MG63 (cell line): ENCODE results near the gene HCAR3. TPM values are rescaled to one million over a fixed set of nuclear protein-coding genes. Genes with fewer than 3 reads are reported as not detected.
"Not testable (repeated sequence)": the region's sequence is repeated elsewhere in the genome, so short reads cannot be mapped to it uniquely, and the experiment has no call there.

Source experiments
- DNase-seq: peaks from one replicate; pipeline ENCODE4 v3.0.0-alpha.2; 2020
- H3K27me3 ChIP-seq: fragments of 250-450 bp; sonication (Bioruptor Pico); 2 replicates; pipeline ENCODE4 v1.5.1; 2020; ENCODE audit warnings: mild to moderate bottlenecking, moderate library complexity
- H3K36me3 ChIP-seq: fragments of 250-450 bp; sonication (Bioruptor Pico); 2 replicates; pipeline ENCODE4 v1.5.1; 2020; ENCODE audit warnings: mild to moderate bottlenecking, moderate library complexity
- H3K4me3 ChIP-seq: fragments of 250-450 bp; sonication (Bioruptor Pico); 2 replicates; pipeline ENCODE4 v1.5.1; 2020; ENCODE audit warnings: mild to moderate bottlenecking, moderate library complexity
- H3K9me3 ChIP-seq: fragments of 250-450 bp; sonication (Bioruptor Pico); 2 replicates; pipeline ENCODE4 v1.5.1; 2020; ENCODE audit warnings: mild to moderate bottlenecking, moderate library complexity
- total RNA-seq: library from RNA; depleted of rRNA; stranded (reverse); fragments of >200 nt; shearing (Covaris generic); gene quantifications from 2 replicates; pipeline ENCODE4 v1.2.3, GENCODE V29; 2014; ENCODE audit warnings: low replicate concordance; rRNA removed

HCAR3 gene
- total RNA-seq, 1 experiment from 2014 or later = not detected

DNA sequence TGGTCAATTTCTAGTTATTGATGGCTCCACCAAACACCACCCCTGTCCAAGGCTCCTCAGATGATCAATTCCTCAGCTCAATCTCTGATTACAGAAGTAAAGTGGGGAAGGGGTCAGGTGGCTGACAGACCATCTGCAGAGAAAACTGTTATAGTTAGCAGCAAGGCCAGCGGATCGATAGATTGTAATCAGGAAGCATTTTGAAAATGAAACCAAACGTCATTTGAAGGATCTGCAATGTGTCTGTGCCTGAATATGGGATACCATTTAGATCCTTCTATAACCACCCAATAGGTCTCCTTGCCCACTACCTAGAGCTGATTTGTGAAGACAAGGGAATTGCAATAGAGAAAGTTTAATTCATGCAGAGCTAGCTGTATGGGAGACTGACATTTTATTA is 25.0 kb downstream of the HCAR3 start:
- no peaks in the 10 kb centered on the region for H3K36me3 ChIP-seq
- no peaks in the 10 kb centered on the region for H3K27me3 ChIP-seq
- no peak for DNase-seq
- H3K4me3 ChIP-seq = no peak overlapping the region
- no peaks in the 10 kb centered on the region for H3K9me3 ChIP-seq

DNA sequence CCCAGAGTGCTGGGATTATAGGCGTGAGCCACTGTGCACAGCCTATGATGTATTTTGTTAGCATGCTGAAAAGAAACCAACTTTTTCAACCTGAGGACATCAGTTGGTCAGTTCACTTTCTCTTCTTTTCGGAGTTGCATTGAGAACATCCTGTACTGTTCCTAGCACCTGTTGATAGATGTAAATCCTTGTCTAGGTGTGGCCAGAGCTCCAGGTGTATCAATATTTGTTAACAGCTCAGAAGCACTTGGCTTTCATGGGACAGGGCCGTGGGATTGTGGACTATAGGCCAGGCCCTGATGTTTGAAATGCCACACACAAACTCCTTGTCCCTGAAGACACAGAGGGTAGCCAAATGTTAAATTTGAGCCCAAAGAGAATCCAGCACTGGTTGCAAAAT is 28.3 kb downstream of the HCAR3 start:
- DNase-seq = no peak
- Histone ChIP-seq H3K9me3 (no peaks in the 10 kb centered on the region), H3K27me3 (no peaks in the 10 kb centered on the region), H3K36me3 (no peaks in the 10 kb centered on the region), H3K4me3 (no peak overlapping the region)

DNA sequence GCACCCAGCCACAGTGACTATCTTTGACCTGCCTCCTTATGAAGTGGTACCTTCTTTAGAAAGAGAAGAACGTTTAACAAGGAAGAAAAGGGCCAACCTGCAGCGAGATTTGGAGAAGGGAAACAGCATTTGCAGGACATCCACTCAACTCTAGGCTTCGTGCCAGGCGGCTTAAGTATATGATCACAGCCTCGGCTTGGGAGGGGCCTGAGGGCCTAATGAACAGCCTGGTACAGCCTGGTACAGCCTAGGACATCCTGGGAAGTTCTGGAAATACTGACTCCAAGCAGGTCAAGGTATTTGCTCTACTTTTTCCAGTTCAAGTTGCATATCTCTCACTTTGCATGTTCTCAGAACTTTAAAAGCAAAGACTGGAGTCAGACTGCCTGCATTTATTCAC is 29.5 kb downstream of the HCAR3 start:
- no peaks in the 10 kb centered on the region for H3K36me3 ChIP-seq
- no peaks in the 10 kb centered on the region for H3K27me3 ChIP-seq
- peak; percentile 61 for DNase-seq
- no peak overlapping the region for H3K4me3 ChIP-seq
- H3K9me3 ChIP-seq = no peaks in the 10 kb centered on the region

DNA sequence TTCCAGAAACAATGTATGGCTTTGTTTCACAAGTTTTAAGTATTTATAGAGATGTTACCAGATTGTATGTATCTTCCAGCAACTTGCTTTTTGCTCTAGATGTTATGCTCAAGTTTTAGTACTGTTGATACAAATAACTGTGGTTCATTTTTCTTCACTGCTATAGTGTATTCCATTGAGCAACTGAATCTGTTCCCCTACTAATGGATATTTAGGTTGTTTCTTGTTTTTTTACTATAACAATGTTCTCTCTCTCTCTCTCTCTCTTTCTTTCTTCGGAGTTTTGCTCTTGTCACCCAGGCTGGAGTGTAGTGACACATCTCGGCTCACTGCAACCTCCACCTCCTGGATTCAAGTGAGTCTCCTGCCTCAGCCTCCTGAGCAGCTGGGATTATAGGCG is 30.1 kb downstream of the HCAR3 start:
- no peaks in the 10 kb centered on the region for H3K36me3 ChIP-seq

DNA sequence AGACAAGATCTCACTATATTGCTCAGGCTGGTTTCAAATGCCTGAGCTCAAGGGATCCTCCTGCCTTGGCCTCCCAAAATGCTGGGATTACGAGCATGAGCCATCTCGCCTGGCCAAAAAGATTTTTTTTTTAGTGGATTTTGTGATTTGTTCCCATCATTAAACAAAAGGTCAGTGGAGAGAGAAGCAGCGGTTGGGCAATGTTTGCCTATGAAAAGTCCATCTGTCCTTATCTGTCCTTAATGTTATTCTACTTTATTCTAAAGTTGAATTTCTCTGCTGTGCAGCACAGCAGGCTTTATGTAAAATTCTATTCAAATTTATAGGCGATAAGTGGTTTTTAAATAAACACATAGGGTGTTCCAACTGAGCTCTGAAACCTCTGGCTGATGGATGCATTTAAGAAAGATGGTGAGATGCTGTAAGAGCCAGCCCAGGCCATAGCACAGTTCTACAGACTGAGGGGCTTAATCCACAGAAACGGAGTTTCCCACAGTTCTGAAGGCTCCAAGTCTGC is 32.3 kb downstream of the HCAR3 start:
- Histone ChIP-seq H3K36me3 (no peaks in the 10 kb centered on the region), H3K9me3 (no peaks in the 10 kb centered on the region), H3K4me3 (no peak overlapping the region), H3K27me3 (no peaks in the 10 kb centered on the region)
- no peak for DNase-seq

More for the DNA sequence above, 30.1 kb downstream of the HCAR3 start:
- Histone ChIP-seq H3K27me3 (no peaks in the 10 kb centered on the region), H3K9me3 (no peaks in the 10 kb centered on the region), H3K4me3 (no peak overlapping the region)
- DNase-seq = no peak

DNA sequence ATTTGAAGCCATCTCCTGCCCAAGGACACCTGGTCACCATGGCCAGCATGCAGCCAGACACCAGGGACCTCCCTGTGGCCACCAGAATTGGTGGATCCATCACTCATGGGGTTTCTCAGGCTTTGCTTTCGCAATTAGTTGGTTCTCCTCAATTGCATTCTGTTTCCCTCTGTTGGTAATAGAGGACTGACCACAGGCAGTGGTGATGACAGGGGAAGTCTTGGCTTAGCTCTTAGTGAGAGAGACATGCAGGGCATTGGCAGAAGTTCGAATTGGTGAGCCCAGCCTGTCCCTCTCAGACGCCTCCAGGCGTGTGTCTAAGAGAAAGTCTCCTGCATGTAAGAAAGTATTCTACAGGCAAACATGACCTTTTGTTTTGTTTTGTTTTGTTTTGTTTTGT is 34.8 kb downstream of the HCAR3 start:
- no peak overlapping the region for H3K4me3 ChIP-seq
- no peak for DNase-seq
- H3K27me3 ChIP-seq = no peaks in the 10 kb centered on the region
- no peaks in the 10 kb centered on the region for H3K9me3 ChIP-seq
- no peaks in the 10 kb centered on the region for H3K36me3 ChIP-seq

DNA sequence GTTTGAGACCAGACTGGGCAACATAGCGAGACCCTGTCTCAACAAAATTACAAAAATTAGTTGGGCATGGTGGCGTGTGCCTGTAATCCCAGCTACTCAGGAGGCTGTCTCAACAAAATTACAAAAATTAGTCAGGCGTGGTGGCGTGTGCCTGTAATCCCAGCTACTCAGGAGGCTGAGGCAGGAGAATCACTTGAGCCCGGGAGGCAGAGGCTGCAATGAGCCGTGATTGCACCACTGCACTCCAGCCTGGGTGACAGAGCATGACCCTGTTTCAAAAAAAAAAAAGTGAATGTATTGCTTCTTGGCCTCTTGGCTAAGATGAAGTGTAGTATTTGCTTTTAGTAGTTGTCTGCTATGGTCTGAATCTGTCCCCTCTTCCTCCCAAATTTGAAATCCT is 35.6 kb downstream of the HCAR3 start:
- H3K27me3 ChIP-seq, DNase-seq, H3K36me3 ChIP-seq, H3K9me3 ChIP-seq, H3K4me3 ChIP-seq: not testable (repeated sequence)

DNA sequence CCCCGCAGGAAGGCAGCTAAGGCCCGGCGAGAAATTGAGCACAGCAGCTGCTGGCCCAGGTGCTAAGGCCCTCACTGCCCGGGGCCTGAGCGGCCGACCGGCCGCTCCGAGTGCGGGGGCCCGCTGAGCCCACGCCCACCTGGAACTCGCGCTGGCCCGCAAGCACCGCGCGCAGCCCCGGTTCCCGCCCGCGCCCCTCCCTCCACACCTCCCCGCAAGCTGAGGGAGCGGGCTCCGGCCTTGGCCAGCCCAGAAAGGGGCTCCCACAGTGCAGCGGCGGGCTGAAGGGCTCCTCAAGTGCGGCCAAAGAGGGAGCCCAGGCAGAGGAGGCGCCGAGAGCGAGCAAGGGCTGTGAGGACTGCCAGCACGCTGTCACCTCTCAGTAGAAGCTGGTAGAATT is 39.8 kb downstream of the HCAR3 start:
- not testable (repeated sequence) for H3K9me3 ChIP-seq, H3K27me3 ChIP-seq, DNase-seq, H3K4me3 ChIP-seq, H3K36me3 ChIP-seq

DNA sequence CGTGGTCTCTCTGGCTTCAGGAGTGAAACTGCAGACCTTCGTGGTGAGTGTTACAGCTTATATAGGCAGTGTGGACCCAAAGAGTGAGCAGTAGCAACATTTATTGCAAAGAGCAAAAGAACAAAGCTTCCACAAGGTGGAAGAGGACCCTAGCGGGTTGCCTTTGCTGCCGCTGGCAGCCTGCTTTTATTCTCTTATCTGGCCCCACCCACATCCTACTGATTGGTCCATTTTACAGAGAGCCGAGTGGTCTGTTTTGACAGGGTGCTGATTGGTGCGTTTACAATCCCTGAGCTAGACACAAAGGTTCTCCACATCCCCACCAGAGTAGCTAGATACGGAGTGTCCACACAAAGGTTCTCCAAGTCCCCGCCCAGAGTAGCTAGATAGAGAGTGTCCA is 40.6 kb downstream of the HCAR3 start:
- H3K36me3 ChIP-seq, DNase-seq, H3K9me3 ChIP-seq, H3K4me3 ChIP-seq, H3K27me3 ChIP-seq: not testable (repeated sequence)

DNA sequence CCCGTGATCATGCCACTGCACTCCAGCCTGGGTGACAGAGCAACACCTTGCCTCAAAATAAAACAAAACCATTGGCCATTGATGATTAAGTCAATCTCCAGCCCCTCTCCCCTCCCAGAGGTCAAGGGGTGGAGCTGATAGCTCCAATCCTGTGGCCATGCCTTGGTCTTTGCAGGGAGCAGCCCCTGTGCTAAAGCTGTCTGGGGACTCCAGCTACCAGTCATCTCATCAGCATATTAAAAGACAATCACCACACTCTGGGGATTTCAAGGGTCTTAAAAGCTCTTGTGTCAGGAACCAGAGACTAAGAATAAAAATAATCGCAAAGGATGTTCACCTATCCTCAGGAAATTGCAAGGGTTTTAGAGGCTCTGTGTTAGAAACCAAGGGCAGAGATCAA is 44.1 kb downstream of the HCAR3 start:
- H3K36me3 ChIP-seq = no peaks in the 10 kb centered on the region

DNA sequence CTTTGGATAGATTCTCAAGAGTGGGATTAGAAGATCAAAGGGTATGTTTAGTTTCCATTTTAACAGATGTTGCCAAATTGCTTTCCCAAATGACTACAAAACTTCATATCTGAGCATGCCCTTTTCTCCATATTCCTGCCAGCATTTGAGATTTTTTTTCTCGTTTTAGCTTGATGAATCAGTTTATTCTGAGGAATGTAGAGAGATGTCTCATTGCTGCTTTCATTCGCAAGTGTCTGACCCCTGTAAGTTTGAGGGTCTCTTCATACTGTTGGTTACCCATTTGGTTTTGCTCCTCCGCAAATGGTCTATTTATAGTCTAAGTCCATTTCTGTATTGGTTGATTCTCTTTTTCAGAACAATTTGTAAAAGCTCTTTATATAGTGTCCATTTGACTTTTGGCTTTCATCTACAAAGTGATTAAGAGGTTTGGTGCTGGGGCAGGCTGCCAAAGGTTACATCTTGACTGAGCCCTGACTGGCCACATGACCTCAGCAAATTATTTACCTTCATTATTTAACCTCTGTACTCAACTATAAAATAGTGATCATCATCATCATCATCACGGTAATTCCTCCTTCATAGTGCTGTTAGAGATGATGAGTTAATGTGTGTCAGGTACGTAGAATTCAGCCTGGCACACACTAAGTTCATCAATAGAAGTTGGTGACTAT is 47.1 kb downstream of the HCAR3 start:
- H3K27me3 ChIP-seq = no peaks in the 10 kb centered on the region
- no peak overlapping the region for H3K4me3 ChIP-seq
- H3K9me3 ChIP-seq = no peaks in the 10 kb centered on the region
- no peaks in the 10 kb centered on the region for H3K36me3 ChIP-seq
- peak; percentile 77 for DNase-seq

More for the DNA sequence above, 44.1 kb downstream of the HCAR3 start:
- Histone ChIP-seq H3K27me3 (no peaks in the 10 kb centered on the region), H3K9me3 (no peaks in the 10 kb centered on the region), H3K4me3 (no peak overlapping the region)
- no peak for DNase-seq

DNA sequence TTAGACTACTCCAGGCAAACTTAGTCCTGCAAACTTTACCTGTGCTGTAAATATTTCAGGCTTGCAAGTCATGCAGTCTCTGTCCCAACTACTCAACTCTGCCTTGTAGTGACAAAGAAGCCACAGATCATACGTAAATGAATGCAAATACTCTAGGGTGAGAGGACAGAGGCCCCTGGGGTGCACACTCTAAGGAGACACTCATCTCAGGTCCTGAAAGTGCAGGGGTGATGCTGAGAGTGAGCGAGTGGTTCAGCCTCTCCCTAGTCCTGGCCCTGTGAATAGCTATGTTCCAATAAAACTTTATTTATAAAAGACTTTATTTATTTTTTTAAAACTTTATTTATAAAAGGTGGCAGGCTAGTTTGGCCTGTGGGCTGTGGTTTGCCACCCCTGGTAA is 48.3 kb downstream of the HCAR3 start:
- H3K27me3 ChIP-seq = no peaks in the 10 kb centered on the region
- H3K9me3 ChIP-seq = no peaks in the 10 kb centered on the region
- H3K4me3 ChIP-seq = no peak overlapping the region
- no peak for DNase-seq
- no peaks in the 10 kb centered on the region for H3K36me3 ChIP-seq

DNA sequence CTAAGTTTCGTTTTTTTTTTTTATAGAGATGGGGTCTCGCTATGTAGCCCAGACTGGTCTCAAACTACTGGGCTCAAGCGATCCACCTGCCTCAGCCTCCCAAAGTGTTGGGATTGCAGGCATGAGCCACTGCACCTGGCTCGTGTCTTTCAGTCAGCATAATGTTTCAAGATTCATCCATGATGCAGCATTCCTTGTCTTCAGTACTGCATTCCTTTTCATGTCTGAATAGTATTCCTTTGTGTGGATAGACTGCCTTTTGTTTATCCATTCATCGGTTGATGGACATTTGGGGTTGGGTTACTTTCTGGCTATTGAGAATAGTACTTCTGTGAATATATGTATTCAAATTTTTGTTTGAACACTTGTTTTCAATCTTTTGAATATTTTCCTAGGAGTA is 50.9 kb downstream of the HCAR3 start:
- no peaks in the 10 kb centered on the region for H3K36me3 ChIP-seq
- H3K27me3 ChIP-seq = no peaks in the 10 kb centered on the region
- DNase-seq = no peak

DNA sequence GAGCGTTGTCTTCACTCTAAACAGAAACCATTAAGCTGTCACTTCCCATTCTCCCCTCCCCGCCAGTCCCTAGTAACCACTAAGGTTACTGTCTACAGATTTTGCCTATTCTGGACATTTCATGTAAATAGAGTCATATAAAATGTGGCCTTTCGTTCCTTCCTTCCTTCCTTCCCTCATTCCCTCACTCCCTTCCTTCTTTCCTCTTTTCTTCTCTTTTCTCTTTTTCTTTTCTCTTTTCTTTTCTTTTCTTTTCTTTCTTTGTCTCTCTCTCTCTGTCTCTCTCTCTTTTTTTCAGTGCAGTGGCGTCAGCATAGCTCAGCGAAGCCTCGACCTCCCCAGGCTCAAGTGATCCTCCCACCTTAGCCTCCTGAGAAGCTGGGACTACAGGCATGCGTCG is 51.3 kb downstream of the HCAR3 start:
- H3K4me3 ChIP-seq = no peak overlapping the region
- H3K36me3 ChIP-seq = no peaks in the 10 kb centered on the region
- no peak for DNase-seq
- no peaks in the 10 kb centered on the region for H3K27me3 ChIP-seq
- H3K9me3 ChIP-seq = no peaks in the 10 kb centered on the region

More for the DNA sequence above, 50.9 kb downstream of the HCAR3 start:
- Histone ChIP-seq H3K9me3 (no peaks in the 10 kb centered on the region), H3K4me3 (no peak overlapping the region)

Other genes starting within 250 kb of the HCAR3 start
- 8.5 and 11.0 TPM in 2 replicates for gene ZCCHC8, start 215.9 kb downstream of the HCAR3 start, total RNA-seq
- 54.6 and 57.9 TPM in 2 replicates for gene RSRC2, start 189.9 kb downstream of the HCAR3 start, total RNA-seq
- 20.5 and 32.1 TPM in 2 replicates for gene KNTC1, start 189.6 kb downstream of the HCAR3 start, total RNA-seq
- gene HCAR2, start 13.5 kb downstream of the HCAR3 start, total RNA-seq = not detected in 2 replicates
- not detected in 2 replicates for gene HCAR1, start 14.0 kb upstream of the HCAR3 start, total RNA-seq
- 19.7 and 26.8 TPM in 2 replicates for gene DENR, start 36.0 kb upstream of the HCAR3 start, total RNA-seq
- 2.0 TPM in 1 of 2 replicates, not detected in the other for gene CCDC62, start 57.8 kb upstream of the HCAR3 start, total RNA-seq
- 6.4 and 14.8 TPM in 2 replicates for gene HIP1R, start 118.6 kb upstream of the HCAR3 start, total RNA-seq
- gene VPS37B, start 179.3 kb upstream of the HCAR3 start, total RNA-seq = 15.0 and 21.4 TPM in 2 replicates
- 6.4 and 10.0 TPM in 2 replicates for gene ABCB9, start 249.7 kb upstream of the HCAR3 start, total RNA-seq